Ascending aorta (tissue), 2 donors: ENCODE data around the gene TSHB. TPM values are rescaled to one million over a fixed set of nuclear protein-coding genes. Genes with fewer than 3 reads are reported as not detected.

Experiments
- DNase-seq, 2 donors: peaks; one replicate each; pipeline ENCODE4 v3.0.0-alpha.2; 2019; ENCODE audit warnings: low spot score in 2 of 2
- H3K27ac ChIP-seq, 2 donors: fragments of 200-600 bp; sonication (generic); one replicate each; pipeline ENCODE4 v1.5.1; 2016 to 2017; ENCODE audit warnings: mild to moderate bottlenecking in 1 of 2
- H3K27me3 ChIP-seq: fragments of 200-600 bp; sonication (generic); one replicate; pipeline ENCODE4 v1.5.1; 2017
- H3K36me3 ChIP-seq, 2 donors: fragments of 200-600 bp; sonication (generic); one replicate each; pipeline ENCODE4 v1.5.1; 2016
- H3K4me1 ChIP-seq, 2 donors: fragments of 200-600 bp; sonication (generic); one replicate each; pipeline ENCODE4 v1.5.1; 2016 to 2017; ENCODE audit warnings: mild to moderate bottlenecking in 1 of 2
- H3K4me3 ChIP-seq, 2 donors: fragments of 200-600 bp; sonication (generic); one replicate each; pipeline ENCODE4 v1.5.1; 2016 to 2017; ENCODE audit warnings: mild to moderate bottlenecking in 1 of 2
- H3K9me3 ChIP-seq, 2 donors: fragments of 200-600 bp; sonication (generic); one replicate each; pipeline ENCODE4 v1.5.1; 2016
- intact Hi-C: fragments of 100-400 bp; cut with DNase I; formaldehyde crosslinking; loops from one replicate; pipeline ENCODE4 v1.15.1; 2023
- total RNA-seq: library from RNA; depleted of rRNA; stranded (reverse); fragments of >200 nt; gene quantifications from one replicate; pipeline ENCODE4 v1.1.0, GENCODE V29; 2016
- TF ChIP-seq, protein P1 (sequence below), 3 experiments: fragments of 200-600 bp in 2 of 3; fragments of 450-650 bp in 1 of 3; sonication (generic) in 2 of 3; IDR thresholded peaks; one replicate each; pipeline ENCODE4 v1.5.1; 2016 to 2019; ENCODE audit warnings: antibody characterized with exemption in 3 of 3, mild to moderate bottlenecking in 1 of 3, moderate library complexity in 1 of 3

The TSHB gene
- total RNA-seq, 1 donor from 2014 or later, result not detected

DNA sequence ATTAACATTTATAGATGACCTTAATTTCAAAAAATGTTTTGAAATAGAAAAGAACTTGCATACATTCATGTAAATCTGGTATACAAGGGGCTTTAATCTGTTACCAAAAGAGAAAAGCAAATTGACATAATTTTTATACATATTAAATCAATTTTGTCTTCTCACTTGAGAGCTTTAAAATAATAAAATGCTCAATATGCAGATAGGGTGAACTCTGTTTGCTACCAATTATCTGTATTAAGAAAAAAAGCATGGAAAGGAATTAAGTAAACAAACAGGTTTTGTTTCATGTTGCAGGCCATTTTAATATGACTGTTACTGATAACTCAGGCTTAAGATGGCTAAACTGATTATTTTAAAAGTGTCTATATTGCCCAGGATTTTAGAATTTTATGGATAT lies 6.0 kb upstream of the TSHB start:
- intact Hi-C loops, result no loop called here
- TF ChIP-seq, protein P1, sequence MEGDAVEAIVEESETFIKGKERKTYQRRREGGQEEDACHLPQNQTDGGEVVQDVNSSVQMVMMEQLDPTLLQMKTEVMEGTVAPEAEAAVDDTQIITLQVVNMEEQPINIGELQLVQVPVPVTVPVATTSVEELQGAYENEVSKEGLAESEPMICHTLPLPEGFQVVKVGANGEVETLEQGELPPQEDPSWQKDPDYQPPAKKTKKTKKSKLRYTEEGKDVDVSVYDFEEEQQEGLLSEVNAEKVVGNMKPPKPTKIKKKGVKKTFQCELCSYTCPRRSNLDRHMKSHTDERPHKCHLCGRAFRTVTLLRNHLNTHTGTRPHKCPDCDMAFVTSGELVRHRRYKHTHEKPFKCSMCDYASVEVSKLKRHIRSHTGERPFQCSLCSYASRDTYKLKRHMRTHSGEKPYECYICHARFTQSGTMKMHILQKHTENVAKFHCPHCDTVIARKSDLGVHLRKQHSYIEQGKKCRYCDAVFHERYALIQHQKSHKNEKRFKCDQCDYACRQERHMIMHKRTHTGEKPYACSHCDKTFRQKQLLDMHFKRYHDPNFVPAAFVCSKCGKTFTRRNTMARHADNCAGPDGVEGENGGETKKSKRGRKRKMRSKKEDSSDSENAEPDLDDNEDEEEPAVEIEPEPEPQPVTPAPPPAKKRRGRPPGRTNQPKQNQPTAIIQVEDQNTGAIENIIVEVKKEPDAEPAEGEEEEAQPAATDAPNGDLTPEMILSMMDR (IDR thresholded peaks at IDR 0.05), result no peak
- no peaks in the 10 kb centered on the region for H3K4me1 ChIP-seq
- no peak overlapping the region for H3K27ac ChIP-seq
- no peaks in the 10 kb centered on the region for H3K9me3 ChIP-seq
- no peak overlapping the region for H3K4me3 ChIP-seq
- H3K27me3 ChIP-seq, result no peaks in the 10 kb centered on the region
- no peak for DNase-seq
- no peaks in the 10 kb centered on the region for H3K36me3 ChIP-seq

DNA sequence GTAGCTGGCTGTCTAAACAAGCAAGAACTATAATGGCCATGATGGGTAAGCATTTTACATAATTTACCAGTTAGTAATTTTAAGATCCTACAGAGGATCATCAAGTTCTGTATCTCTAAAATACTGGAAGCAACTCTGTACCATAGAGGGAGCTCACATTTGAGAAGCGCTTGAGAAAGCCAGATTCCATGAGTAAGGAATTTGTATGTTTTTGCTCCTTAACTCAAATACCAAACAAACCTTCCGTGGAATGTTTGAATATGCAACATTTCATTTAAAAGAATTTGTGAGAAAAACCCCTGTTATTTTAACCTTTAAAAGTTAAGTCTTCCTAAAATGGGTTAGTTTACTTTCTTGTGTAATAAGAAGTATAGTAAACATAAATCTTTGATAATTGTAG lies 2.0 kb downstream of the TSHB start:
- Histone ChIP-seq H3K4me1 (no peaks in the 10 kb centered on the region), H3K27me3 (no peaks in the 10 kb centered on the region), H3K9me3 (no peaks in the 10 kb centered on the region), H3K27ac (no peak overlapping the region), H3K36me3 (no peaks in the 10 kb centered on the region), H3K4me3 (no peak overlapping the region)
- TF ChIP-seq, protein P1 (IDR thresholded peaks at IDR 0.05), result no peak
- no peak for DNase-seq
- intact Hi-C loops, result no loop called here

DNA sequence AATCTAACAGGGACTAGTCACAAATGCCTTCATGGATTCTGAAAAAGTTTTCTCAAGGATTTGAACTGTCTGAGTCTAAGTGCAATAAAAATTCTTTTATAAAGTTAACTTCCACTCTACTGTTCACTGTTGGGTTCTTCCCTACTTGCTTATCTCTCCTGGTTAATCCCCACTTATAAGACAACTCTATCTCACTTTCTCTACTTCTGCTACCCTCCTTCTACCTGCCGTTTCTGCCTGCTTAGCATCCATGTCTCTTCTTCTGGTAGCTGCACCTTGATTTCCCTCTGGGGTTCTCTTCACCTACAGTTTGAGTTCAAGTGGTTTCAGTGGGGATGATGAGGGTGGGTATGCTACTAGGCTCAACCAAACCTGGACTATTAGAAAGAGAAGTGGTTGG lies 6.0 kb downstream of the TSHB start:
- Histone ChIP-seq H3K27ac (no peak overlapping the region), H3K4me3 (no peak overlapping the region), H3K9me3 (no peaks in the 10 kb centered on the region), H3K4me1 (peaks cover 0 to 4% of the 10 kb centered on the region in 2 donors), H3K36me3 (peaks cover 0 to 5% of the 10 kb centered on the region in 2 donors), H3K27me3 (no peaks in the 10 kb centered on the region)
- DNase-seq, result no peak
- TF ChIP-seq, protein P1 (IDR thresholded peaks at IDR 0.05), result no peak
- intact Hi-C loops, result no loop called here

DNA sequence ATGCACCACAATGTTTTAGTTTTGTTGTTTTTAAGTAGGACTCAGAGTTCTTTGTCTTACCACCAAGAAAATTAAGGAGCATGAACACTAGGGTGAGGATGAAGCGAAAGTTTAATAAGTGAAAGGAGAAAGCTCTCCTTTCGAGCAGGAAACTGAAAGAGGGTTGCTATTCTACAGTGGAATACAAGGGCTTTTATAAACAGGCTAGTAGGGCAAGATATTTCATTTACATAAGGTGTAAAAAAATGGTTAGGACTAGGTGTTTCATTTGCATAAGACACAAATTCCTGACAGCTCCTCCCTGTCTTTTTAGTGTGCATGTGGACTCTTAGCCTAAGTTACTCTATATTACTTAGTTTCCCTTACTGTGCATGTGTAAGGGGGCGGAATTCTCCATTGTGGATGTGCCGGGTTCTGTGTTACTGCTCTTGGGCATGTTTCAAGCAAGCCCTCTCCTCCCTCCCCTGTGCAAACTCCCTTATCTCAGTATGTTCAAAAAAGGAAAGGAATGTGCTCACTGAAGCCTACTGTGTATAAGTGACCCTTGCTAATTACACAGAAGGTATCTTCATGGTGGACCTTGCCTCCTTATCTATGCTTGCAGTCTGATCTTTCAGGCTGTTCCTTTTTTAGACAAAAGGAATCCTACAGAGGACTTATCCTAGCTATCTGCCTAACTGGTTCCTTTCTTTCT lies 7.3 kb downstream of the TSHB start:
- Histone ChIP-seq H3K4me3 (no peak overlapping the region), H3K9me3 (no peaks in the 10 kb centered on the region), H3K27ac (peak overlapping the region in 1 of 2 donors; percentile 43), H3K27me3 (no peaks in the 10 kb centered on the region), H3K36me3 (peaks cover 3 to 17% of the 10 kb centered on the region in 2 donors), H3K4me1 (peaks cover 0 to 4% of the 10 kb centered on the region in 2 donors)
- DNase-seq, result no peak
- intact Hi-C loops, result no loop called here
- TF ChIP-seq, protein P1 (IDR thresholded peaks at IDR 0.05), result no peak

DNA sequence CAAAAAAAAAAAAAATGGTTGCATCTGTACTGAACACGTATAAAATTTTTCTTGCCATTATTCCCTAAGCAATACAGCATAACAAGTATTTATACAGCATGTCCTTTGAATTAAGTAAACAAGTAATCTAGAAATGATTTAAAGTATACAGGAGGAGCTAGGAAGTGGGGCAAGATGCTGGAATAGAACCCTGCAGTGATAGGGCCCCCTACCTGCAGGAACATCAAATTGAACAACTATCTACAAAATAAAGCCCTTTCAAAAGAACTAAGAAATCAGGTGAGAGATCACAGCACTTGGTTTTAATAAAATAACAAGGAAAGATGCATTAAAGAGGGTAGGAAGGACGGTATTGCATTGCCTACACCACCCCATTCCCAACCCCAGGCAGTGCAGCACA lies 10.9 kb downstream of the TSHB start:
- TF ChIP-seq, protein P1 (IDR thresholded peaks at IDR 0.05), result no peak
- intact Hi-C loops, result no loop called here
- no peak overlapping the region for H3K4me3 ChIP-seq

More for the DNA sequence above, 10.9 kb downstream of the TSHB start:
- Histone ChIP-seq H3K27ac (no peak overlapping the region), H3K9me3 (no peaks in the 10 kb centered on the region), H3K27me3 (no peaks in the 10 kb centered on the region), H3K36me3 (peaks cover 3 to 29% of the 10 kb centered on the region in 2 donors), H3K4me1 (peaks cover 0 to 4% of the 10 kb centered on the region in 2 donors)
- DNase-seq, result no peak
